SK-N-SH (cell line): ENCODE results near the gene KBTBD8. TPM values are rescaled to one million over a fixed set of nuclear protein-coding genes. Genes with fewer than 3 reads are reported as not detected.

Experiments used
- CTCF ChIA-PET: fragments of 300-600, 350-600 bp; formaldehyde crosslinking; extraction: SDS; loops from one replicate; lab custom pipeline; 2021; lab: Yijun Ruan, JAX
- POLR2A ChIA-PET: fragments of 350-600 bp; sonication (Branson Sonifier 250); formaldehyde crosslinking; extraction: SDS; loops from one replicate; lab custom pipeline; 2020; ENCODE audit warnings: antibody characterized with exemption, inconsistent platforms; lab: Yijun Ruan, JAX
- DNase-seq: peaks from one replicate; pipeline ENCODE4 v3.0.0; 2012
- H2AFZ ChIP-seq: fragments of 200-600 bp; sonication (generic); 2 replicates; pipeline ENCODE4 v1.8.1; 2016; ENCODE audit warnings: antibody characterized with exemption, mild to moderate bottlenecking, low read depth
- H3F3A ChIP-seq: fragments of 200-600 bp; sonication (generic); replicated peaks from 2 replicates; pipeline ENCODE3; 2016; ENCODE audit warnings: antibody characterized with exemption, mild to moderate bottlenecking; ENCODE audit not compliant: insufficient read depth
- H3K27ac ChIP-seq, 2 experiments: fragments of 200-500 bp in 1 of 2; fragments of 200-600 bp in 1 of 2; sonication (Bioruptor generic) in 1 of 2; sonication (generic), shearing (Covaris generic) in 1 of 2; 2 replicates each; pipeline versions ENCODE4 v1.5.1 to v1.6.1; 2014 to 2016; ENCODE audit warnings: low read depth in 2 of 2, inconsistent platforms in 1 of 2, low read length in 1 of 2, mild to moderate bottlenecking in 1 of 2, mixed read lengths in 1 of 2
- H3K27me3 ChIP-seq: fragments of 200-600 bp; sonication (generic), shearing (Covaris generic); 2 replicates; pipeline ENCODE4 v1.6.1; 2016; ENCODE audit warnings: mixed run types; ENCODE audit not compliant: insufficient read depth
- H3K36me3 ChIP-seq, 2 experiments: fragments of 200-500 bp in 1 of 2; fragments of 200-600 bp in 1 of 2; sonication (Bioruptor generic) in 1 of 2; sonication (generic) in 1 of 2; replicated peaks in 1 of 2; 2 replicates each; pipeline versions ENCODE3 to v1.5.1; 2014 to 2016; ENCODE audit warnings: low read length in 1 of 2, mild to moderate bottlenecking in 1 of 2; ENCODE audit not compliant: insufficient read depth in 2 of 2, control insufficient read depth in 1 of 2
- H3K4me1 ChIP-seq, 2 experiments: fragments of 200-500 bp in 1 of 2; fragments of 200-600 bp in 1 of 2; sonication (Bioruptor generic) in 1 of 2; sonication (generic), shearing (Covaris generic) in 1 of 2; 2 replicates each; pipeline versions ENCODE4 v1.5.1 to v1.6.1; 2014 to 2016; ENCODE audit warnings: low read depth in 1 of 2, low read length in 1 of 2, mixed run types in 1 of 2; ENCODE audit not compliant: insufficient read depth in 2 of 2, control insufficient read depth in 1 of 2
- H3K4me2 ChIP-seq: fragments of 200-600 bp; sonication (generic), shearing (Covaris generic); 2 replicates; pipeline ENCODE4 v1.6.1; 2017; ENCODE audit warnings: mixed run types
- H3K4me3 ChIP-seq, 2 experiments: fragments of 200-500 bp in 1 of 2; fragments of 200-600 bp in 1 of 2; sonication (Bioruptor generic) in 1 of 2; sonication (generic), shearing (Covaris generic) in 1 of 2; 2 replicates each; pipeline versions ENCODE4 v1.5.1 to v1.8.1; 2014 to 2016; ENCODE audit warnings: low read depth in 2 of 2, inconsistent platforms in 1 of 2, low read length in 1 of 2, mild to moderate bottlenecking in 1 of 2, mixed read lengths in 1 of 2, moderate library complexity in 1 of 2
- H3K79me2 ChIP-seq: fragments of 200-600 bp; sonication (generic); 2 replicates; pipeline ENCODE4 v1.8.1; 2017; ENCODE audit warnings: mild to moderate bottlenecking; ENCODE audit not compliant: insufficient read depth
- H3K9ac ChIP-seq: fragments of 200-600 bp; sonication (generic); 2 replicates; pipeline ENCODE4 v1.6.1; 2017; ENCODE audit warnings: mixed run types
- H3K9me2 ChIP-seq: fragments of 200-600 bp; sonication (generic); 2 replicates; pipeline ENCODE4 v1.6.1; 2017; ENCODE audit warnings: mixed run types
- H3K9me3 ChIP-seq: fragments of 200-600 bp; sonication (generic); 2 replicates; pipeline ENCODE4 v1.6.1; 2017; ENCODE audit warnings: mixed run types, mild to moderate bottlenecking, moderate library complexity
- H4K20me1 ChIP-seq: fragments of 200-600 bp; sonication (generic); 2 replicates; pipeline ENCODE4 v1.6.1; 2017; ENCODE audit warnings: mild to moderate bottlenecking, mixed run types; ENCODE audit not compliant: insufficient read depth
- CHD2 ChIP-seq: fragments of 150-350 bp; IDR thresholded peaks from 2 replicates; pipeline ENCODE4 v1.6.1; 2018; ENCODE audit warnings: low read length; ENCODE audit not compliant: partially characterized antibody
- EP300 ChIP-seq, 2 experiments: IDR thresholded peaks; 2 replicates each; pipeline versions ENCODE4 v1.4.0 to v1.6.1; 2012; ENCODE audit warnings: borderline replicate concordance in 1 of 2, low read depth in 1 of 2, low read length in 1 of 2
- FOXJ3 ChIP-seq: sonication (generic); formaldehyde crosslinking; IDR thresholded peaks from 2 replicates; pipeline ENCODE4 v1.5.1; 2020; ENCODE audit warnings: mild to moderate bottlenecking, missing genetic modification reagents
- GABPA ChIP-seq: IDR thresholded peaks from 2 replicates; pipeline ENCODE4 v1.4.0; 2012; ENCODE audit warnings: low read depth, mild to moderate bottlenecking
- GATA2 ChIP-seq: sonication (generic); formaldehyde crosslinking; IDR thresholded peaks from 2 replicates; pipeline ENCODE4 v1.5.0; 2020; ENCODE audit warnings: mild to moderate bottlenecking, missing genetic modification reagents
- NFIC ChIP-seq: IDR thresholded peaks from 2 replicates; pipeline ENCODE4 v1.4.0; 2012; ENCODE audit warnings: borderline replicate concordance
- RCOR1 ChIP-seq: fragments of 150-350 bp; IDR thresholded peaks from 2 replicates; pipeline ENCODE4 v1.6.1; 2017; ENCODE audit warnings: antibody characterized with exemption, low read length
- TEAD4 ChIP-seq: IDR thresholded peaks from 2 replicates; pipeline ENCODE4 v1.4.0; 2012; ENCODE audit warnings: mild to moderate bottlenecking, borderline replicate concordance; ENCODE audit not compliant: insufficient read depth
- YY1 ChIP-seq: IDR thresholded peaks from 2 replicates; pipeline ENCODE4 v1.4.0; 2012; ENCODE audit warnings: low read depth, mild to moderate bottlenecking
- WGBS: methylation state at CpG from one replicate; pipeline ENCODE4 v1.1.6; 2017; ENCODE audit warnings: low lambda C conversion rate; 5-methylcytosine and 5-hydroxymethylcytosine counted together
- polyA plus RNA-seq, 3 experiments: library from polyadenylated mRNA; depleted of rRNA; stranded (reverse); fragments of >200 nt; gene quantifications; 2 replicates each; pipeline ENCODE4 v1.2.3, GENCODE V29; 2012
- TF ChIP-seq, protein P1 (sequence below): fragments of 150-350 bp; IDR thresholded peaks from 2 replicates; pipeline ENCODE4 v1.6.1; 2016; ENCODE audit warnings: mild to moderate bottlenecking, low read depth, low read length
- TF ChIP-seq, protein P2 (sequence below): IDR thresholded peaks from 2 replicates; pipeline ENCODE4 v1.4.0; 2012; ENCODE audit warnings: low read depth, borderline replicate concordance
- TF ChIP-seq, protein P3 (sequence below): fragments of 150-350 bp; IDR thresholded peaks from 2 replicates; pipeline ENCODE4 v1.6.1; 2017; ENCODE audit warnings: antibody characterized with exemption, low read length, low read depth, borderline replicate concordance
- TF ChIP-seq, protein P4 (sequence below): IDR thresholded peaks from 2 replicates; pipeline ENCODE4 v1.4.0; 2012; ENCODE audit warnings: low read depth
- TF ChIP-seq, protein P5 (sequence below): IDR thresholded peaks from 2 replicates; pipeline ENCODE4 v1.4.0; 2012; ENCODE audit warnings: low read depth, borderline replicate concordance
- TF ChIP-seq, protein P6 (sequence below): IDR thresholded peaks from 2 replicates; pipeline ENCODE4 v1.6.1; 2012; ENCODE audit warnings: mild to moderate bottlenecking, low read depth, low read length, moderate library complexity

KBTBD8 gene
- polyA plus RNA-seq, 1 of the 3 experiments (the other 2 are of a cell fraction), result 0.36 TPM

DNA sequence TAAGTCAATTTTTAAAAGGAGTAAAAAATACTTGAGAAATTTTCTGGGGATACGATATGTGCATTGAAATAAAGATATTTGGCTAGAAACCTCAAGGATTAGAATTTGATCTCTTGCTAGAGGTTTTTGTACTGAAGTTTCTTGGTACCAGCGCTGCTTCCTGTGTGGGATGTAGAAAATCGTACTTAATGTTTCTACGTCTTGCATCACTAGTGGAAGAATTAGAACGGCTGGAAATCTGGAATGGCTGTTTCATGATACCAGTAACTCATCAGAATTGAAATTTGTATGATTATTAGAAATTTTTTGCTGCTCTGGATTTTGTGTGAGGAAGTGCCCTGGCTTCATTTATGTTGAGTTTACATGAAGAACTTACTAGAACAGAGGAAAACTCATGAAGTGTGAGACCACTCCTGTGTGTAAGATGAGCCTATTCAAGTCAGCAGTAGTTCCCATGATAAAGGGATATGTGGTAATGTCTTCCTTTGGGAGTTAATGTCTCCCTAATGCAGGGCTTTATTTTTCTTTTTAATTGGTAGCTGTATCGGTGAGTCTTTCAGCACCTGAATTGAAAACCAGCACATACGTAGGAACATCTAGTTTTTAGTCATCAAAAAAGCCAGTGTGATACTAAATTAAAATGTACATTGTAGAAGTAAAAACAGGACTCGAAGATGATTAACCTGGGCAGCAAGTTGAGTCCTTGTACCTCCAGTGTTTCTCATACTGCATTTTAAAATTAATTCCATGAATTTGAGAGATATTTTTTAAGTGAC, 3.2 kb downstream of the KBTBD8 start:
- H3K27me3 ChIP-seq, result no peaks in the 10 kb centered on the region
- H3K4me3 ChIP-seq, result no peak overlapping the region
- H3K79me2 ChIP-seq, result peaks cover 3% of the 10 kb centered on the region; the same call in 1 of the 2 replicates
- H3K9me2 ChIP-seq, result no peaks in the 10 kb centered on the region
- ChIA-PET POLR2A (no interaction called here), CTCF (no interaction called here)
- TF ChIP-seq, protein P1, sequence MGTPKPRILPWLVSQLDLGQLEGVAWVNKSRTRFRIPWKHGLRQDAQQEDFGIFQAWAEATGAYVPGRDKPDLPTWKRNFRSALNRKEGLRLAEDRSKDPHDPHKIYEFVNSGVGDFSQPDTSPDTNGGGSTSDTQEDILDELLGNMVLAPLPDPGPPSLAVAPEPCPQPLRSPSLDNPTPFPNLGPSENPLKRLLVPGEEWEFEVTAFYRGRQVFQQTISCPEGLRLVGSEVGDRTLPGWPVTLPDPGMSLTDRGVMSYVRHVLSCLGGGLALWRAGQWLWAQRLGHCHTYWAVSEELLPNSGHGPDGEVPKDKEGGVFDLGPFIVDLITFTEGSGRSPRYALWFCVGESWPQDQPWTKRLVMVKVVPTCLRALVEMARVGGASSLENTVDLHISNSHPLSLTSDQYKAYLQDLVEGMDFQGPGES, result no peak
- TF ChIP-seq CHD2 (no peak), GABPA (no peak), FOXJ3 (no peak), NFIC (no peak), TEAD4 (no peak), RCOR1 (no peak), EP300 (IDR thresholded peaks at IDR 0.05; ENCODE audit: borderline replicate concordance in 1 of 2, low read depth in 1 of 2, low read length in 1 of 2) (no peak), GATA2 (CRISPR knock-in tag) (no peak), YY1 (no peak)
- TF ChIP-seq, protein P2, sequence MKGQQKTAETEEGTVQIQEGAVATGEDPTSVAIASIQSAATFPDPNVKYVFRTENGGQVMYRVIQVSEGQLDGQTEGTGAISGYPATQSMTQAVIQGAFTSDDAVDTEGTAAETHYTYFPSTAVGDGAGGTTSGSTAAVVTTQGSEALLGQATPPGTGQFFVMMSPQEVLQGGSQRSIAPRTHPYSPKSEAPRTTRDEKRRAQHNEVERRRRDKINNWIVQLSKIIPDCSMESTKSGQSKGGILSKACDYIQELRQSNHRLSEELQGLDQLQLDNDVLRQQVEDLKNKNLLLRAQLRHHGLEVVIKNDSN, result no peak
- TF ChIP-seq, protein P3, sequence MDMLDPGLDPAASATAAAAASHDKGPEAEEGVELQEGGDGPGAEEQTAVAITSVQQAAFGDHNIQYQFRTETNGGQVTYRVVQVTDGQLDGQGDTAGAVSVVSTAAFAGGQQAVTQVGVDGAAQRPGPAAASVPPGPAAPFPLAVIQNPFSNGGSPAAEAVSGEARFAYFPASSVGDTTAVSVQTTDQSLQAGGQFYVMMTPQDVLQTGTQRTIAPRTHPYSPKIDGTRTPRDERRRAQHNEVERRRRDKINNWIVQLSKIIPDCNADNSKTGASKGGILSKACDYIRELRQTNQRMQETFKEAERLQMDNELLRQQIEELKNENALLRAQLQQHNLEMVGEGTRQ, result no peak
- TF ChIP-seq, protein P4, sequence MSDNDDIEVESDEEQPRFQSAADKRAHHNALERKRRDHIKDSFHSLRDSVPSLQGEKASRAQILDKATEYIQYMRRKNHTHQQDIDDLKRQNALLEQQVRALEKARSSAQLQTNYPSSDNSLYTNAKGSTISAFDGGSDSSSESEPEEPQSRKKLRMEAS, result no peak
- TF ChIP-seq, protein P5, sequence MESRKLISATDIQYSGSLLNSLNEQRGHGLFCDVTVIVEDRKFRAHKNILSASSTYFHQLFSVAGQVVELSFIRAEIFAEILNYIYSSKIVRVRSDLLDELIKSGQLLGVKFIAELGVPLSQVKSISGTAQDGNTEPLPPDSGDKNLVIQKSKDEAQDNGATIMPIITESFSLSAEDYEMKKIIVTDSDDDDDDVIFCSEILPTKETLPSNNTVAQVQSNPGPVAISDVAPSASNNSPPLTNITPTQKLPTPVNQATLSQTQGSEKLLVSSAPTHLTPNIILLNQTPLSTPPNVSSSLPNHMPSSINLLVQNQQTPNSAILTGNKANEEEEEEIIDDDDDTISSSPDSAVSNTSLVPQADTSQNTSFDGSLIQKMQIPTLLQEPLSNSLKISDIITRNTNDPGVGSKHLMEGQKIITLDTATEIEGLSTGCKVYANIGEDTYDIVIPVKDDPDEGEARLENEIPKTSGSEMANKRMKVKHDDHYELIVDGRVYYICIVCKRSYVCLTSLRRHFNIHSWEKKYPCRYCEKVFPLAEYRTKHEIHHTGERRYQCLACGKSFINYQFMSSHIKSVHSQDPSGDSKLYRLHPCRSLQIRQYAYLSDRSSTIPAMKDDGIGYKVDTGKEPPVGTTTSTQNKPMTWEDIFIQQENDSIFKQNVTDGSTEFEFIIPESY, result no peak
- TF ChIP-seq, protein P6, sequence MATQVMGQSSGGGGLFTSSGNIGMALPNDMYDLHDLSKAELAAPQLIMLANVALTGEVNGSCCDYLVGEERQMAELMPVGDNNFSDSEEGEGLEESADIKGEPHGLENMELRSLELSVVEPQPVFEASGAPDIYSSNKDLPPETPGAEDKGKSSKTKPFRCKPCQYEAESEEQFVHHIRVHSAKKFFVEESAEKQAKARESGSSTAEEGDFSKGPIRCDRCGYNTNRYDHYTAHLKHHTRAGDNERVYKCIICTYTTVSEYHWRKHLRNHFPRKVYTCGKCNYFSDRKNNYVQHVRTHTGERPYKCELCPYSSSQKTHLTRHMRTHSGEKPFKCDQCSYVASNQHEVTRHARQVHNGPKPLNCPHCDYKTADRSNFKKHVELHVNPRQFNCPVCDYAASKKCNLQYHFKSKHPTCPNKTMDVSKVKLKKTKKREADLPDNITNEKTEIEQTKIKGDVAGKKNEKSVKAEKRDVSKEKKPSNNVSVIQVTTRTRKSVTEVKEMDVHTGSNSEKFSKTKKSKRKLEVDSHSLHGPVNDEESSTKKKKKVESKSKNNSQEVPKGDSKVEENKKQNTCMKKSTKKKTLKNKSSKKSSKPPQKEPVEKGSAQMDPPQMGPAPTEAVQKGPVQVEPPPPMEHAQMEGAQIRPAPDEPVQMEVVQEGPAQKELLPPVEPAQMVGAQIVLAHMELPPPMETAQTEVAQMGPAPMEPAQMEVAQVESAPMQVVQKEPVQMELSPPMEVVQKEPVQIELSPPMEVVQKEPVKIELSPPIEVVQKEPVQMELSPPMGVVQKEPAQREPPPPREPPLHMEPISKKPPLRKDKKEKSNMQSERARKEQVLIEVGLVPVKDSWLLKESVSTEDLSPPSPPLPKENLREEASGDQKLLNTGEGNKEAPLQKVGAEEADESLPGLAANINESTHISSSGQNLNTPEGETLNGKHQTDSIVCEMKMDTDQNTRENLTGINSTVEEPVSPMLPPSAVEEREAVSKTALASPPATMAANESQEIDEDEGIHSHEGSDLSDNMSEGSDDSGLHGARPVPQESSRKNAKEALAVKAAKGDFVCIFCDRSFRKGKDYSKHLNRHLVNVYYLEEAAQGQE, result no peak
- no peaks in the 10 kb centered on the region for H3F3A ChIP-seq
- H4K20me1 ChIP-seq, result no peaks in the 10 kb centered on the region
- H3K4me2 ChIP-seq, result no peak overlapping the region
- no peak for DNase-seq
- no peaks in the 10 kb centered on the region for H3K9me3 ChIP-seq
- H3K4me1 ChIP-seq, result peaks cover 0 to 10% of the 10 kb centered on the region in 2 experiments; a peak in 2 of 4 replicates
- H2AFZ ChIP-seq, result no peak overlapping the region
- H3K36me3 ChIP-seq, result peaks cover 6 to 8% of the 10 kb centered on the region in 2 experiments
- H3K9ac ChIP-seq, result no peak overlapping the region
- WGBS, result 90% methylated on average over 8 of the region's 8 CpGs
- no peak overlapping the region for H3K27ac ChIP-seq
